Measurements from ENCODE around the gene GALNT14.

- TF ChIP-seq POLR2A (IDR thresholded peaks at IDR 0.05) (no peak), CTCF (IDR thresholded peaks at IDR 0.05) (no peak), EP300 (IDR thresholded peaks at IDR 0.05) (no peak)
Measured at GRCh38 chr2:30933496-30933895, 204.7 kb downstream of the GALNT14 start.

All from gastroesophageal sphincter (tissue), 3 donors.